IMR-90 (cell line): Measurements from ENCODE around the gene POLR2J2. TPM values are rescaled to one million over a fixed set of nuclear protein-coding genes. Genes with fewer than 3 reads are reported as not detected.
"Not testable (repeated sequence)": the region's sequence is repeated elsewhere in the genome, so short reads cannot be mapped to it uniquely, and the experiment has no call there.

Source experiments
- ATAC-seq: fragments of 200-7000 bp; cut with Tn5 transposase; 2 replicates; pipeline ENCODE4 v1.9.1; 2020; ENCODE audit warnings: low read depth, mild to moderate bottlenecking, moderate library complexity
- BruUV-seq: library from RNA; stranded (reverse); fragments of 400-500 nt; replicated peaks from 2 replicates; lab custom pipeline; 2021; lab: Mats Ljungman, UMichigan
- CTCF ChIA-PET: fragments of 300-600 bp; formaldehyde crosslinking; extraction: SDS; loops from one replicate; lab custom pipeline; 2021; ENCODE audit warnings: antibody characterized with exemption; lab: Yijun Ruan, JAX
- POLR2A ChIA-PET: fragments of 300-600 bp; sonication (Branson Sonifier 250); formaldehyde crosslinking; loops from one replicate; lab custom pipeline; 2022; ENCODE audit warnings: antibody characterized with exemption; ENCODE audit not compliant: unreplicated experiment; lab: Charles Lee
- DNase-seq: peaks from one replicate; pipeline ENCODE4 v3.0.0; 2013
- H2AFZ ChIP-seq: replicated peaks from 2 replicates; pipeline ENCODE3; 2013; ENCODE audit warnings: low read length, mild to moderate bottlenecking; ENCODE audit not compliant: poor library complexity
- H2AK5ac ChIP-seq: 2 replicates; pipeline ENCODE4 v1.6.1; 2013; ENCODE audit warnings: low read depth, low read length, inconsistent platforms
- H2AK9ac ChIP-seq: replicated peaks from 2 replicates; pipeline ENCODE3; 2013; ENCODE audit warnings: mild to moderate bottlenecking, low read depth, low read length, moderate library complexity; ENCODE audit not compliant: poor library complexity
- H2BK120ac ChIP-seq: 2 replicates; pipeline ENCODE4 v1.6.1; 2013; ENCODE audit warnings: low read depth, low read length, inconsistent platforms
- H2BK15ac ChIP-seq: 3 replicates; pipeline ENCODE4 v1.6.1; 2013; ENCODE audit warnings: low read depth, low read length, inconsistent platforms
- H2BK20ac ChIP-seq: 2 replicates; pipeline ENCODE4 v1.6.1; 2013; ENCODE audit warnings: low read depth, mild to moderate bottlenecking, inconsistent platforms, low read length, moderate library complexity
- H2BK5ac ChIP-seq: 2 replicates; pipeline ENCODE4 v1.6.1; 2013; ENCODE audit warnings: mild to moderate bottlenecking, low read depth, low read length, inconsistent platforms; ENCODE audit not compliant: poor library complexity, severe bottlenecking
- H3K14ac ChIP-seq: replicated peaks from 2 replicates; pipeline ENCODE4 v1.6.1; 2013; ENCODE audit warnings: low read depth, low read length, inconsistent platforms
- H3K18ac ChIP-seq: 2 replicates; pipeline ENCODE4 v1.6.1; 2013; ENCODE audit warnings: low read depth, low read length, control low read depth
- H3K23ac ChIP-seq: 2 replicates; pipeline ENCODE4 v1.6.1; 2013; ENCODE audit warnings: low read depth, low read length, inconsistent platforms
- H3K27ac ChIP-seq: 2 replicates; pipeline ENCODE4 v1.5.1; 2013; ENCODE audit warnings: mild to moderate bottlenecking, control low read depth, low read length; ENCODE audit not compliant: insufficient read depth
- H3K27me3 ChIP-seq: 2 replicates; pipeline ENCODE4 v1.6.1; 2013; ENCODE audit warnings: low read length; ENCODE audit not compliant: control insufficient read depth, insufficient read depth
- H3K36me3 ChIP-seq: 2 replicates; pipeline ENCODE4 v1.6.1; 2013; ENCODE audit warnings: low read length, mixed read lengths; ENCODE audit not compliant: control insufficient read depth, insufficient read depth
- H3K4ac ChIP-seq: 2 replicates; pipeline ENCODE4 v1.6.1; 2013; ENCODE audit warnings: low read depth, low read length, inconsistent platforms
- H3K4me1 ChIP-seq: 2 replicates; pipeline ENCODE4 v1.6.1; 2013; ENCODE audit warnings: low read length, mixed read lengths; ENCODE audit not compliant: control insufficient read depth, insufficient read depth
- H3K4me2 ChIP-seq: 2 replicates; pipeline ENCODE4 v1.6.1; 2013; ENCODE audit warnings: low read depth, mild to moderate bottlenecking, control low read depth, low read length, moderate library complexity
- H3K4me3 ChIP-seq: 2 replicates; pipeline ENCODE4 v1.5.1; 2013; ENCODE audit warnings: low read depth, mild to moderate bottlenecking, control low read depth, low read length, moderate library complexity; ENCODE audit not compliant: insufficient read depth
- H3K56ac ChIP-seq: 2 replicates; pipeline ENCODE4 v1.6.1; 2013; ENCODE audit warnings: low read length, inconsistent platforms; ENCODE audit not compliant: insufficient read depth; ENCODE audit errors: extremely low read depth
- H3K79me1 ChIP-seq, 2 experiments: 2 replicates each; pipeline ENCODE4 v1.6.1; 2013; ENCODE audit warnings: low read length in 2 of 2, inconsistent platforms in 1 of 2, low read depth in 1 of 2
- H3K9ac ChIP-seq: 2 replicates; pipeline ENCODE4 v1.6.1; 2013; ENCODE audit warnings: low read depth, low read length, control low read depth
- H3K9me1 ChIP-seq: 2 replicates; pipeline ENCODE4 v1.6.1; 2013; ENCODE audit warnings: low read length, inconsistent platforms; ENCODE audit not compliant: insufficient read depth
- H3K9me3 ChIP-seq: 2 replicates; pipeline ENCODE4 v1.6.1; 2013; ENCODE audit warnings: low read length; ENCODE audit not compliant: control insufficient read depth, insufficient read depth
- H4K20me1 ChIP-seq: 2 replicates; pipeline ENCODE4 v1.6.1; 2013; ENCODE audit warnings: low read length, inconsistent platforms; ENCODE audit not compliant: insufficient read depth
- H4K5ac ChIP-seq: 2 replicates; pipeline ENCODE4 v1.6.1; 2013; ENCODE audit warnings: mild to moderate bottlenecking, low read depth, low read length, control low read depth
- H4K8ac ChIP-seq, 2 experiments: 2 replicates each; pipeline ENCODE4 v1.6.1; 2013; ENCODE audit warnings: low read depth in 2 of 2, low read length in 2 of 2, control low read depth in 1 of 2, inconsistent platforms in 1 of 2
- H4K91ac ChIP-seq: 2 replicates; pipeline ENCODE4 v1.6.1; 2013; ENCODE audit warnings: low read depth, low read length, inconsistent platforms; ENCODE audit not compliant: insufficient read depth
- WGBS, 2 experiments: methylation state at CpG; one replicate each; pipeline versions ENCODE4 v1.1.5 to v1.1.7; 2013; ENCODE audit warnings: missing lambda C conversion rate in 2 of 2; ENCODE audit not compliant: insufficient read length in 1 of 2; ENCODE audit errors: extremely low coverage in 2 of 2; 5-methylcytosine and 5-hydroxymethylcytosine counted together
- dilution Hi-C: fragments of 300-500 bp; cut with HindIII; formaldehyde crosslinking; loops from one replicate; pipeline ENCODE4 v1.14.3; 2018; ENCODE audit warnings: low sequenced_read_pairs; ENCODE audit not compliant: unreplicated experiment
- in situ Hi-C: fragments of 300-500 bp; cut with MboI; formaldehyde crosslinking; loops from 3 replicates; pipeline ENCODE4 v1.14.3; 2019; ENCODE audit warnings: low sequenced_read_pairs, inconsistent platforms, mixed read lengths
- intact Hi-C: fragments of 100-400 bp; cut with micrococcal nuclease; formaldehyde crosslinking; loops from 2 replicates; pipeline ENCODE4 v1.10.0; 2022
- polyA plus RNA-seq, 3 experiments: library from polyadenylated mRNA; depleted of rRNA; stranded (reverse); fragments of >200 nt; gene quantifications; 2 replicates each; pipeline ENCODE4 v1.2.3, GENCODE V29; 2012; ENCODE audit warnings: low replicate concordance in 1 of 3
- total RNA-seq: library from RNA; depleted of rRNA; stranded (reverse); fragments of >200 nt; gene quantifications from 2 replicates; pipeline ENCODE4 v1.2.3, GENCODE V29; 2012

The POLR2J2 gene
- total and polyA plus RNA-seq, 2 of the 4 experiments (the other 2 are of a cell fraction): 1.3 to 1.6 TPM

DNA sequence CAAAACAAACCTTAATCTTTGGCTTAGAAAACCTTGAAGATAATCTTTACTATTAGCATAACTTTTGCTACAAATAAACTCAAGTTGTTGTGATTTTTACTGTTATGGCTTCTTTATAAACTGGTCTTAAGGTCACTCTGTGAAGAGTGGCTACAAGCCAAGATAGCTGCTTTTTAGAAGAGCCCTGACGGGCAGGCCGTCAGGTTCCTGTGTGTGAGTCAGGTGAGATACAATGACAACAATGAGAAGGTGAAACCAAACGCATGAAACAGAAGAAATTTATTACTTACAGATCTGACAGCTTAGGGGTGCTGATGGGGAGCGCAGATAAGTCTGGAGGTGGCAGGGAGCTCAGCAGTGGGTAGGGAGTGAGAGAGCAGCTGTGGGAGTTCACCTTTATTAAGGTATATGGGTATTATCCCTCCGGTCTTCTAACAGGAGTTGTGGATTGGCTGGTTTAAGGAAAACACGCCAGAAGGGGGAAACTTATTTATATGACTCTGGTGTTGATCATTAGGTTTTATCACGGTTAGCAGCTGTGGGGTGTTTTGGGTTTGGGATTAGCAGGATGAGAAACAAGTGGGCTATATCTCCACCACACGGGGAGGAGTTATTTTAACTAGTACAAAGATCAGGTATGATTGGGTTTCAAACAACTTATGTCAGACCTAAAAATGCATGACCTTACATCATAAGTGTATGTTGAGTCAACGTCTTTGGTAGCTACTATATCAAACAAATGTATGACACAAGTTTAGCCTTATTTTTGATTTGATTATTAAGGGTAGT, 27.7 kb upstream of the POLR2J2 start:
- H3K36me3 ChIP-seq, H2BK5ac ChIP-seq, H3K23ac ChIP-seq, H3K27me3 ChIP-seq, H3K4me1 ChIP-seq, H3K9ac ChIP-seq, H3K9me3 ChIP-seq, H4K8ac ChIP-seq, H3K4ac ChIP-seq, H3K18ac ChIP-seq, H3K56ac ChIP-seq, H3K14ac ChIP-seq, H3K27ac ChIP-seq, H4K5ac ChIP-seq, intact Hi-C loops, H2BK15ac ChIP-seq, dilution Hi-C loops, in situ Hi-C loops, BruUV-seq, H3K9me1 ChIP-seq, H3K4me2 ChIP-seq, H2BK120ac ChIP-seq, H3K4me3 ChIP-seq, ATAC-seq, H2AK9ac ChIP-seq, H2BK20ac ChIP-seq, H4K91ac ChIP-seq, H4K20me1 ChIP-seq, POLR2A ChIA-PET, H2AFZ ChIP-seq, H3K79me1 ChIP-seq, H2AK5ac ChIP-seq, CTCF ChIA-PET, DNase-seq: not testable (repeated sequence)
- no CpG with 5 or more reads among the region's 9 CpGs for WGBS, 2 experiments

DNA sequence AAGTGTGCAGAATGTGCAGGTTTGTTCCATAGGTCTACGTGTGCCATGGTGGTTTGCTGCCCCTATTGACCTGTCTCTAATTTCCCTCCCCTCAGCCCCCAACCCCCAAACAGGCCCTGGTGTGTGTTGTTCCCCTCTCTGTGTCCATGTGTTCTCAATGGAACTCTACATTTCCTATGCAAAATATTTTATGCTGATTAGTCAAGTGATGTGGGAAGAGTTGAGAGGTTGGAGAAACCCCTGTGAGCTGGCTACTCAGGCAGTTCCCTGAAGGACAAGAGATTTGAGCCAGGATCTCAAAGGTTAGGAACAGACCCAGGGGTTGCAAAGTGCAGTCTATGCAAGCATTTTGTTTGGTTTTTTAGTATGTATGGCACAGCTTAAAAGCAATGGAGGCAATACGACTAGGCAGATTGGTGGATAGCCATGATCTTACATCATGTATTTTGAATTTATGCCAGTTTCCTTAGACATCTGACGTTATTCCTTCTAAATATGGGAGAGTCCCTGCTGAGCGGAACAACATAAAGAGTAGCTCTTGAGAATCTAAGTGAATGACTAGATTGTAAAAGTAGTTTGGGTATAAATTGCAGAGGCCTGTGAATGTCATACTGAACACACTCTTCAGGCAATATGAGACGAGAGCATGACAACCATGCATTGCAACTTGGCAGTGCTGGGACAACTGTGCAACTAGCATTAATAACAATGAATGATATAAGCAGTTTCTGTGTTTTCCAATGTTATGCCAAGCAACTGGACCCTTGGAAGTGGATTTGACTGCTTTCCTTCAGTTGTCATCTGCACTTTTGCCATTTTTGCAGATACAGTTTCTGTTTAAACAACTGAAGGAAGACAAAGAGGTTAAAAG, 26.4 kb upstream of the POLR2J2 start:
- H2BK5ac ChIP-seq, H3K56ac ChIP-seq, H3K9me1 ChIP-seq, H3K36me3 ChIP-seq, H3K79me1 ChIP-seq, ATAC-seq, H4K20me1 ChIP-seq, H3K4ac ChIP-seq, H3K4me2 ChIP-seq, H3K27me3 ChIP-seq, CTCF ChIA-PET, POLR2A ChIA-PET, BruUV-seq, H2AK5ac ChIP-seq, H4K5ac ChIP-seq, H4K8ac ChIP-seq, H3K14ac ChIP-seq, H2BK120ac ChIP-seq, H4K91ac ChIP-seq, intact Hi-C loops, H3K23ac ChIP-seq, H3K18ac ChIP-seq, DNase-seq, H2BK20ac ChIP-seq, H2AK9ac ChIP-seq, dilution Hi-C loops, in situ Hi-C loops, H3K27ac ChIP-seq, H2AFZ ChIP-seq, H3K9ac ChIP-seq, H2BK15ac ChIP-seq, H3K4me3 ChIP-seq, H3K4me1 ChIP-seq, H3K9me3 ChIP-seq: not testable (repeated sequence)
- WGBS, 2 experiments: no CpG with 5 or more reads among the region's 5 CpGs
